PC-3 (cell line): ENCODE results near the gene HOXB7. TPM values are rescaled to one million over a fixed set of nuclear protein-coding genes. Genes with fewer than 3 reads are reported as not detected.

Experiments
- ATAC-seq: fragments of 200-7000 bp; cut with Tn5 transposase; 2 replicates; pipeline ENCODE4 v1.9.1; 2020; ENCODE audit warnings: mild to moderate bottlenecking, moderate library complexity
- BruUV-seq: library from RNA; stranded (reverse); fragments of 400-500 nt; replicated peaks from 2 replicates; lab custom pipeline; 2021; lab: Mats Ljungman, UMichigan
- CTCF ChIA-PET: fragments of 300-600 bp; sonication (Branson Sonifier 250); formaldehyde crosslinking; loops from one replicate; lab custom pipeline; 2022; ENCODE audit warnings: antibody characterized with exemption; lab: Charles Lee
- POLR2A ChIA-PET: fragments of 300-600 bp; sonication (Branson Sonifier 250); formaldehyde crosslinking; loops from one replicate; lab custom pipeline; 2022; ENCODE audit warnings: antibody characterized with exemption; ENCODE audit not compliant: unreplicated experiment; lab: Charles Lee
- DNase-seq: peaks from one replicate; pipeline ENCODE4 v3.0.0-alpha.2; 2015
- H2AFZ ChIP-seq: fragments of 300-600 bp; sonication (generic); 2 replicates; pipeline ENCODE4 v1.6.0; 2016; ENCODE audit warnings: antibody characterized with exemption, low read length
- H3F3A ChIP-seq: fragments of 300-600 bp; sonication (generic); one replicate; pipeline ENCODE4 v1.6.0; 2017; ENCODE audit warnings: antibody characterized with exemption, low read length, control low read depth, mild to moderate bottlenecking; ENCODE audit not compliant: unreplicated experiment
- H3K27ac ChIP-seq: fragments of 300-600 bp; sonication (generic); 2 replicates; pipeline ENCODE4 v1.5.1; 2016; ENCODE audit warnings: mild to moderate bottlenecking, low read length
- H3K27me3 ChIP-seq: fragments of 300-600 bp; sonication (generic); 2 replicates; pipeline ENCODE4 v1.6.1; 2016; ENCODE audit warnings: low read length, mixed read lengths
- H3K36me3 ChIP-seq: fragments of 300-600 bp; sonication (generic); 2 replicates; pipeline ENCODE4 v1.6.1; 2016; ENCODE audit warnings: low read depth, mixed run types, low read length, mixed read lengths
- H3K4me1 ChIP-seq: fragments of 300-600 bp; sonication (generic); 2 replicates; pipeline ENCODE4 v1.5.1; 2016; ENCODE audit warnings: low read length; ENCODE audit not compliant: insufficient read depth
- H3K4me2 ChIP-seq: fragments of 300-600 bp; sonication (generic); 2 replicates; pipeline ENCODE4 v1.6.0; 2016; ENCODE audit warnings: low read length
- H3K4me3 ChIP-seq: fragments of 300-600 bp; sonication (generic); 2 replicates; pipeline ENCODE4 v1.5.1; 2016; ENCODE audit warnings: mild to moderate bottlenecking, low read length, mixed read lengths
- H3K79me2 ChIP-seq: fragments of 300-600 bp; sonication (generic); 2 replicates; pipeline ENCODE4 v1.6.1; 2017; ENCODE audit warnings: low read length, mixed read lengths
- H3K9ac ChIP-seq: fragments of 300-600 bp; sonication (generic); 2 replicates; pipeline ENCODE4 v1.6.0; 2016; ENCODE audit warnings: mild to moderate bottlenecking, low read length
- H3K9me2 ChIP-seq: fragments of 300-600 bp; sonication (generic); replicated peaks from 2 replicates; pipeline ENCODE4 v1.6.1; 2016; ENCODE audit warnings: mixed run types, low read length, mixed read lengths
- H3K9me3 ChIP-seq: fragments of 300-600 bp; sonication (generic); 2 replicates; pipeline ENCODE4 v1.6.1; 2016; ENCODE audit warnings: low read length, mixed read lengths
- H4K20me1 ChIP-seq: fragments of 300-600 bp; sonication (generic); 2 replicates; pipeline ENCODE4 v1.6.1; 2016; ENCODE audit warnings: low read length, mixed read lengths
- CTCF ChIP-seq: fragments of 300-600 bp; sonication (generic); conservative IDR thresholded peaks from 2 replicates; pipeline ENCODE4 v1.5.1; 2017; ENCODE audit warnings: antibody characterized with exemption, low read depth, mild to moderate bottlenecking, low read length
- EZH2 ChIP-seq: fragments of 300-600 bp; sonication (generic); IDR thresholded peaks from one replicate; pipeline ENCODE4 v1.6.1; 2017; ENCODE audit warnings: antibody characterized with exemption, mild to moderate bottlenecking, low read length; ENCODE audit not compliant: unreplicated experiment
- EZH2phosphoT487 ChIP-seq: fragments of 300-600 bp; sonication (generic); IDR thresholded peaks from 2 replicates; pipeline ENCODE4 v1.6.1; 2018; ENCODE audit warnings: mild to moderate bottlenecking, antibody characterized with exemption, low read length, borderline replicate concordance
- intact Hi-C: fragments of 100-400 bp; cut with micrococcal nuclease; formaldehyde crosslinking; loops from 2 replicates; pipeline ENCODE4 v1.9.0; 2023
- total RNA-seq: library from RNA; depleted of rRNA; stranded (reverse); fragments of >200 nt; gene quantifications from 2 replicates; pipeline ENCODE4 v1.2.3, GENCODE V29; 2014

HOXB7 gene
- total RNA-seq, 1 experiment from 2014 or later, result not detected

- no peak overlapping the region for H3K9ac ChIP-seq
- no peaks in the 10 kb centered on the region for H3K9me3 ChIP-seq
- no peaks in the 10 kb centered on the region for H3F3A ChIP-seq
- CTCF ChIA-PET, result interaction anchor here (0.7 kb wide), 1 partner anchor 326 kb away, joined by 4 read pairs; no protein-coding TSS in a partner anchor
- peaks cover 14% of the 10 kb centered on the region for H3K4me1 ChIP-seq
- no peak overlapping the region for H2AFZ ChIP-seq
- H3K4me2 ChIP-seq, result no peak overlapping the region
- no peak overlapping the region for H3K27ac ChIP-seq
- no peaks in the 10 kb centered on the region for H3K79me2 ChIP-seq
- H3K27me3 ChIP-seq, result no peaks in the 10 kb centered on the region
- no peak for ATAC-seq
- TF ChIP-seq EZH2phosphoT487 (no peak), EZH2 (no peak), CTCF (no peak)
- no peak overlapping the region for H3K4me3 ChIP-seq
- no peaks in the 10 kb centered on the region for H3K36me3 ChIP-seq
- intact Hi-C loops, result no loop called here
- no TSS peak for BruUV-seq
- H4K20me1 ChIP-seq, result no peaks in the 10 kb centered on the region
- no peak for DNase-seq
- POLR2A ChIA-PET, result no interaction called here
- no peaks in the 10 kb centered on the region for H3K9me2 ChIP-seq
Measured at GRCh38 chr17:48590607-48591161, 20.1 kb downstream of the HOXB7 start.

GRCh38 chr17:48589831-48590606 is 20.8 kb downstream of the HOXB7 start, which contains the start of gene HOXB3:
TSS of gene HOXB3 (minus strand) at chr17:48590241. CDS start at chr17:48552474, 37,767 bp downstream.
- Histone ChIP-seq H3K27me3 (no peaks in the 10 kb centered on the region), H3K27ac (no peak within 1 kb of the TSS), H3K4me2 (no peak within 1 kb of the TSS), H3K79me2 (no peaks in the 10 kb centered on the region), H3K9me3 (no peaks in the 10 kb centered on the region), H4K20me1 (no peaks in the 10 kb centered on the region), H3K9ac (no peak within 1 kb of the TSS), H2AFZ (no peak within 1 kb of the TSS), H3K9me2 (no peaks in the 10 kb centered on the region), H3K36me3 (no peaks in the 10 kb centered on the region), H3K4me1 (peaks cover 14% of the 10 kb centered on the region), H3K4me3 (no peak within 1 kb of the TSS), H3F3A (no peaks in the 10 kb centered on the region)
- no TSS peak for BruUV-seq
- ChIA-PET CTCF (no interaction called here), POLR2A (no interaction called here)
- TF ChIP-seq EZH2 (no peak), CTCF (no peak), EZH2phosphoT487 (no peak)
- intact Hi-C loops, result no loop called here
- no peak for ATAC-seq
- DNase-seq, result no peak
